Parathyroid adenoma (tissue), 2 donors: ENCODE data around the gene ATOH8.
A peak's percentile ranks its signal among the peaks of the same experiment; 100 is the strongest.

Experiments used
- H2AFZ ChIP-seq: fragments of 300-600 bp; sonication (generic); one replicate; pipeline ENCODE4 v1.7.0; 2017; ENCODE audit warnings: antibody characterized with exemption, mild to moderate bottlenecking
- H3K27ac ChIP-seq: fragments of 300-600 bp; sonication (generic); one replicate; pipeline ENCODE4 v1.7.0; 2017
- H3K27me3 ChIP-seq: fragments of 300-600 bp; sonication (generic); one replicate; pipeline ENCODE4 v1.7.0; 2017; ENCODE audit warnings: low read length; ENCODE audit not compliant: control insufficient read depth, insufficient read depth
- H3K36me3 ChIP-seq: fragments of 300-600 bp; sonication (generic); one replicate; pipeline ENCODE4 v1.7.0; 2017; ENCODE audit warnings: low read length; ENCODE audit not compliant: control insufficient read depth, insufficient read depth
- H3K4me1 ChIP-seq: fragments of 300-600 bp; sonication (generic); one replicate; pipeline ENCODE4 v1.7.0; 2017; ENCODE audit warnings: control low read depth
- H3K4me2 ChIP-seq: fragments of 300-600 bp; sonication (generic); one replicate; pipeline ENCODE4 v1.7.0; 2017; ENCODE audit warnings: low read length
- H3K4me3 ChIP-seq: fragments of 300-600 bp; sonication (generic); one replicate; pipeline ENCODE4 v1.7.0; 2017; ENCODE audit warnings: low read depth, low read length
- H3K79me2 ChIP-seq: fragments of 300-600 bp; sonication (generic); one replicate; pipeline ENCODE4 v1.7.0; 2017; ENCODE audit warnings: control low read depth
- H3K9ac ChIP-seq: fragments of 300-600 bp; sonication (generic); one replicate; pipeline ENCODE4 v1.7.0; 2017; ENCODE audit warnings: mild to moderate bottlenecking
- H3K9me3 ChIP-seq: fragments of 300-600 bp; sonication (generic); one replicate; pipeline ENCODE4 v1.7.0; 2017; ENCODE audit warnings: low read length; ENCODE audit not compliant: control insufficient read depth
- TF ChIP-seq, protein P1 (sequence below): fragments of 300-600 bp; sonication (generic); IDR thresholded peaks from one replicate; pipeline ENCODE4 v1.7.0; 2017; ENCODE audit warnings: antibody characterized with exemption, mild to moderate bottlenecking
- donor health status: primary hyperparathyroidism.

The ATOH8 gene

DNA sequence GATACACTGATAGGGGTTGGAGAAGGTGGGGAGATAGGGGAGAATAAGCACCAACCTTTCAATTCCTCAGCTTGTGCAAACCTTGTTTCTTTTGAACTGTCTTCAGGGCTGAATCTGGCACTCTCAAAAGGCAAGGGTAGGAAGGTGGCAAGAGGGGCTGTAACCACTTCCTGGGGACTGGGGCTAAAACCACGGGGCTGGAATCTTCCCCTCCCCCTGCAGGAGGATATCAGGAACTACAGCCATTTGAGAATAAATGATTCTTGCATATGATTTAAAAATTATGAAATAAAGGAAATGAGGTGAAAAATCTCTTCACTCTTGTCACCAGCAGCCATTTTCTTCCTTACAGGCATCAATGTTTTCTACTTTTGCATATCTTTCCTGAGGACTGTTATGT, 50.8 kb downstream of the ATOH8 start:
- Histone ChIP-seq H3K4me1 (no peaks in the 10 kb centered on the region), H3K4me2 (no peak overlapping the region), H2AFZ (no peak overlapping the region), H3K4me3 (no peak overlapping the region), H3K79me2 (no peaks in the 10 kb centered on the region), H3K9ac (no peak overlapping the region), H3K9me3 (no peaks in the 10 kb centered on the region), H3K27me3 (no peaks in the 10 kb centered on the region), H3K36me3 (no peaks in the 10 kb centered on the region), H3K27ac (no peak overlapping the region)
- TF ChIP-seq, protein P1, sequence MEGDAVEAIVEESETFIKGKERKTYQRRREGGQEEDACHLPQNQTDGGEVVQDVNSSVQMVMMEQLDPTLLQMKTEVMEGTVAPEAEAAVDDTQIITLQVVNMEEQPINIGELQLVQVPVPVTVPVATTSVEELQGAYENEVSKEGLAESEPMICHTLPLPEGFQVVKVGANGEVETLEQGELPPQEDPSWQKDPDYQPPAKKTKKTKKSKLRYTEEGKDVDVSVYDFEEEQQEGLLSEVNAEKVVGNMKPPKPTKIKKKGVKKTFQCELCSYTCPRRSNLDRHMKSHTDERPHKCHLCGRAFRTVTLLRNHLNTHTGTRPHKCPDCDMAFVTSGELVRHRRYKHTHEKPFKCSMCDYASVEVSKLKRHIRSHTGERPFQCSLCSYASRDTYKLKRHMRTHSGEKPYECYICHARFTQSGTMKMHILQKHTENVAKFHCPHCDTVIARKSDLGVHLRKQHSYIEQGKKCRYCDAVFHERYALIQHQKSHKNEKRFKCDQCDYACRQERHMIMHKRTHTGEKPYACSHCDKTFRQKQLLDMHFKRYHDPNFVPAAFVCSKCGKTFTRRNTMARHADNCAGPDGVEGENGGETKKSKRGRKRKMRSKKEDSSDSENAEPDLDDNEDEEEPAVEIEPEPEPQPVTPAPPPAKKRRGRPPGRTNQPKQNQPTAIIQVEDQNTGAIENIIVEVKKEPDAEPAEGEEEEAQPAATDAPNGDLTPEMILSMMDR = peak; percentile 47

- no peaks in the 10 kb centered on the region for H3K4me1 ChIP-seq
- H3K4me3 ChIP-seq = no peak overlapping the region
- H3K9me3 ChIP-seq = no peaks in the 10 kb centered on the region
- TF ChIP-seq, protein P1 = no peak
- no peak overlapping the region for H3K4me2 ChIP-seq
- no peak overlapping the region for H3K27ac ChIP-seq
- H3K36me3 ChIP-seq = no peaks in the 10 kb centered on the region
- H3K79me2 ChIP-seq = no peaks in the 10 kb centered on the region
- no peak overlapping the region for H2AFZ ChIP-seq
- H3K27me3 ChIP-seq = no peaks in the 10 kb centered on the region
- H3K9ac ChIP-seq = no peak overlapping the region
Measured at GRCh38 chr2:85806358-85807118, 52.7 kb downstream of the ATOH8 start.

- Histone ChIP-seq H3K4me3 (no peak overlapping the region), H3K79me2 (no peaks in the 10 kb centered on the region), H3K36me3 (no peaks in the 10 kb centered on the region), H2AFZ (no peak overlapping the region), H3K9ac (no peak overlapping the region), H3K4me1 (no peaks in the 10 kb centered on the region), H3K27me3 (no peaks in the 10 kb centered on the region), H3K9me3 (no peaks in the 10 kb centered on the region), H3K27ac (no peak overlapping the region), H3K4me2 (no peak overlapping the region)
- TF ChIP-seq, protein P1 = no peak
Measured at GRCh38 chr2:85807756-85808155, 54.0 kb downstream of the ATOH8 start.

DNA sequence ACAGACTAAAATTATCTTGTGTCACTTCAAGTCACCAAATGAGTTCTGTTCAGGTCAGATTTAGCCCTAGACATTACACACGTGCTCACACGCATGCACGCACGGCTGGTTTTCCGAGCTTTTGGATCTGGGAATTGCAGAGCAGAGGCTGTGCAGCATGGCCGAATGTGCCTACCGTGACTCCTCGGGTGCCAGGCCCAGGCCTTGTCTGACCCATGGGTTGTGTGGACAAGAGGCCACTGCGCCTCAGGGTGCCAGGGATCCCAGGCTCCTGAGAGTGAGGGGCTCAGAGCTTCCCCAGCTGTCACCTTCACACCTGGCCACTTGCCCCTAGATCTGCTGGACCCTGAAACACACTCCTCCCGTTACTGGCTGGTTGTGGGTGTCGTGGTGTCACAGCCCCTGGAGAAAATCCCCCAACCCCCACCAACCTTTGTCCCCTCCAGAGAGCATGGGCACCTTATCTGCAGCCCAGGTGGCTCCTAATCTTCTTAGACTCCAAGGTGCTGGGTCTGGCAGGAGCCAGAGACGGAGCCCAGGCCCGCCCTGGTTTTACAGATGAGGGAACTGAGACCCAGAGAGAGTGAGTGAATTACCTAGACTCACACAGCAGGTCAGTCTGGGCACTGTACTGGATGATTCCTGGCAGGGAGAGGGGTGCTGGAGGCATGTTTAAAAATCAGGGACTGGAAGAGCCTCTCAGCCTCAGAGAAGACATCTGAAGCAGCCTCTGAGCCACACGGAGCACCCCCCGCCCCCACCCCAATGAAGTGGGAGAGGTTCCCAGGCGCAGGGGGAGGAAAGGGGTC, 56.8 kb downstream of the ATOH8 start:
- H3K36me3 ChIP-seq = no peaks in the 10 kb centered on the region
- H2AFZ ChIP-seq = no peak overlapping the region
- H3K4me2 ChIP-seq = no peak overlapping the region
- H3K27ac ChIP-seq = no peak overlapping the region
- H3K27me3 ChIP-seq = no peaks in the 10 kb centered on the region
- no peaks in the 10 kb centered on the region for H3K79me2 ChIP-seq
- H3K4me1 ChIP-seq = no peaks in the 10 kb centered on the region
- TF ChIP-seq, protein P1 = no peak
- no peak overlapping the region for H3K4me3 ChIP-seq
- no peaks in the 10 kb centered on the region for H3K9me3 ChIP-seq
- no peak overlapping the region for H3K9ac ChIP-seq
